PC-3 (cell line): ENCODE measurements around the gene MRPL24. TPM values are rescaled to one million over a fixed set of nuclear protein-coding genes. Genes with fewer than 3 reads are reported as not detected.

Experiments used
- ATAC-seq: fragments of 200-7000 bp; cut with Tn5 transposase; 2 replicates; pipeline ENCODE4 v1.9.1; 2020; ENCODE audit warnings: mild to moderate bottlenecking, moderate library complexity
- BruUV-seq: library from RNA; stranded (reverse); fragments of 400-500 nt; replicated peaks from 2 replicates; lab custom pipeline; 2021; lab: Mats Ljungman, UMichigan
- CTCF ChIA-PET: fragments of 300-600 bp; sonication (Branson Sonifier 250); formaldehyde crosslinking; loops from one replicate; lab custom pipeline; 2022; ENCODE audit warnings: antibody characterized with exemption; lab: Charles Lee
- POLR2A ChIA-PET: fragments of 300-600 bp; sonication (Branson Sonifier 250); formaldehyde crosslinking; loops from one replicate; lab custom pipeline; 2022; ENCODE audit warnings: antibody characterized with exemption; ENCODE audit not compliant: unreplicated experiment; lab: Charles Lee
- DNase-seq: peaks from one replicate; pipeline ENCODE4 v3.0.0-alpha.2; 2015
- H2AFZ ChIP-seq: fragments of 300-600 bp; sonication (generic); 2 replicates; pipeline ENCODE4 v1.6.0; 2016; ENCODE audit warnings: antibody characterized with exemption, low read length
- H3F3A ChIP-seq: fragments of 300-600 bp; sonication (generic); one replicate; pipeline ENCODE4 v1.6.0; 2017; ENCODE audit warnings: antibody characterized with exemption, low read length, control low read depth, mild to moderate bottlenecking; ENCODE audit not compliant: unreplicated experiment
- H3K27ac ChIP-seq: fragments of 300-600 bp; sonication (generic); 2 replicates; pipeline ENCODE4 v1.5.1; 2016; ENCODE audit warnings: mild to moderate bottlenecking, low read length
- H3K27me3 ChIP-seq: fragments of 300-600 bp; sonication (generic); 2 replicates; pipeline ENCODE4 v1.6.1; 2016; ENCODE audit warnings: low read length, mixed read lengths
- H3K36me3 ChIP-seq: fragments of 300-600 bp; sonication (generic); 2 replicates; pipeline ENCODE4 v1.6.1; 2016; ENCODE audit warnings: low read depth, mixed run types, low read length, mixed read lengths
- H3K4me1 ChIP-seq: fragments of 300-600 bp; sonication (generic); 2 replicates; pipeline ENCODE4 v1.5.1; 2016; ENCODE audit warnings: low read length; ENCODE audit not compliant: insufficient read depth
- H3K4me2 ChIP-seq: fragments of 300-600 bp; sonication (generic); 2 replicates; pipeline ENCODE4 v1.6.0; 2016; ENCODE audit warnings: low read length
- H3K4me3 ChIP-seq: fragments of 300-600 bp; sonication (generic); 2 replicates; pipeline ENCODE4 v1.5.1; 2016; ENCODE audit warnings: mild to moderate bottlenecking, low read length, mixed read lengths
- H3K79me2 ChIP-seq: fragments of 300-600 bp; sonication (generic); 2 replicates; pipeline ENCODE4 v1.6.1; 2017; ENCODE audit warnings: low read length, mixed read lengths
- H3K9ac ChIP-seq: fragments of 300-600 bp; sonication (generic); 2 replicates; pipeline ENCODE4 v1.6.0; 2016; ENCODE audit warnings: mild to moderate bottlenecking, low read length
- H3K9me2 ChIP-seq: fragments of 300-600 bp; sonication (generic); replicated peaks from 2 replicates; pipeline ENCODE4 v1.6.1; 2016; ENCODE audit warnings: mixed run types, low read length, mixed read lengths
- H3K9me3 ChIP-seq: fragments of 300-600 bp; sonication (generic); 2 replicates; pipeline ENCODE4 v1.6.1; 2016; ENCODE audit warnings: low read length, mixed read lengths
- H4K20me1 ChIP-seq: fragments of 300-600 bp; sonication (generic); 2 replicates; pipeline ENCODE4 v1.6.1; 2016; ENCODE audit warnings: low read length, mixed read lengths
- CTCF ChIP-seq: fragments of 300-600 bp; sonication (generic); conservative IDR thresholded peaks from 2 replicates; pipeline ENCODE4 v1.5.1; 2017; ENCODE audit warnings: antibody characterized with exemption, low read depth, mild to moderate bottlenecking, low read length
- EZH2 ChIP-seq: fragments of 300-600 bp; sonication (generic); IDR thresholded peaks from one replicate; pipeline ENCODE4 v1.6.1; 2017; ENCODE audit warnings: antibody characterized with exemption, mild to moderate bottlenecking, low read length; ENCODE audit not compliant: unreplicated experiment
- EZH2phosphoT487 ChIP-seq: fragments of 300-600 bp; sonication (generic); IDR thresholded peaks from 2 replicates; pipeline ENCODE4 v1.6.1; 2018; ENCODE audit warnings: mild to moderate bottlenecking, antibody characterized with exemption, low read length, borderline replicate concordance
- intact Hi-C: fragments of 100-400 bp; cut with micrococcal nuclease; formaldehyde crosslinking; loops from 2 replicates; pipeline ENCODE4 v1.9.0; 2023
- total RNA-seq: library from RNA; depleted of rRNA; stranded (reverse); fragments of >200 nt; gene quantifications from 2 replicates; pipeline ENCODE4 v1.2.3, GENCODE V29; 2014

Gene MRPL24
- total RNA-seq, 1 experiment from 2014 or later, result 275 TPM

GRCh38 chr1:156727926-156728598, 12.8 kb downstream of the MRPL24 start, which contains the start of gene METTL25B:
TSS of gene METTL25B (plus strand) at chr1:156728469. CDS start at chr1:156729105, 636 bp downstream.
- H2AFZ ChIP-seq, result peak within 1 kb of the TSS; percentile 87
- peak within 1 kb of the TSS; percentile 97 for H3K9ac ChIP-seq
- DNase-seq (peak; percentile 89), ATAC-seq (peak; percentile 68)
- H3K27ac ChIP-seq, result peak within 1 kb of the TSS; percentile 67
- CTCF ChIA-PET, result interaction anchor here (0.5 to 3.0 kb wide), 7 partner anchors 13 to 227 kb away, joined by 3 to 26 read pairs (median 7); partner anchors contain the start of genes HDGF, MRPL24 and NES
- peaks cover 68% of the 10 kb centered on the region for H3K79me2 ChIP-seq
- H4K20me1 ChIP-seq, result peaks cover 36% of the 10 kb centered on the region
- no peaks in the 10 kb centered on the region for H3K27me3 ChIP-seq
- BruUV-seq, result TSS peak; percentile 62
- peaks cover 27% of the 10 kb centered on the region for H3K4me1 ChIP-seq
- no peaks in the 10 kb centered on the region for H3K9me3 ChIP-seq
- peak within 1 kb of the TSS; percentile 99 for H3K4me2 ChIP-seq
- H3K9me2 ChIP-seq, result no peaks in the 10 kb centered on the region
- intact Hi-C loops, result loop anchor here (1.0 kb wide), 3 partner anchors 13 to 39 kb away; partner anchors contain the start of genes HDGF, MRPL24 and PRCC
- peak within 1 kb of the TSS; percentile 98 for H3K4me3 ChIP-seq
- no peak for TF ChIP-seq CTCF
- no peak for TF ChIP-seq EZH2
- no peak for TF ChIP-seq EZH2phosphoT487
- H3K36me3 ChIP-seq, result peaks cover 24% of the 10 kb centered on the region
- POLR2A ChIA-PET, result interaction anchor here (0.6 to 2.0 kb wide), 7 partner anchors 13 to 1754 kb away, joined by 3 to 28 read pairs (median 5); partner anchors contain the start of genes MRPL24 and PRCC
- peaks cover 4% of the 10 kb centered on the region for H3F3A ChIP-seq

GRCh38 chr1:156727492-156727891, 13.4 kb downstream of the MRPL24 start:
- no peaks in the 10 kb centered on the region for H3K27me3 ChIP-seq
- H3K4me1 ChIP-seq, result peaks cover 27% of the 10 kb centered on the region
- H3K9me2 ChIP-seq, result no peaks in the 10 kb centered on the region
- no peak for DNase-seq
- POLR2A ChIA-PET, result interaction anchor here (0.6 to 2.0 kb wide), 3 partner anchors 13 to 444 kb away, joined by 3 to 28 read pairs (median 5); partner anchors contain the start of gene MRPL24
- H3K27ac ChIP-seq, result peak overlapping the region; percentile 62
- CTCF ChIA-PET, result interaction anchor here (1.4 to 3.0 kb wide), 4 partner anchors 14 to 132 kb away, joined by 5 to 26 read pairs (median 14); partner anchors contain the start of genes HDGF and MRPL24
- peak overlapping the region; percentile 97 for H3K9ac ChIP-seq
- TF ChIP-seq EZH2phosphoT487 (no peak), EZH2 (no peak), CTCF (no peak)
- H3K9me3 ChIP-seq, result no peaks in the 10 kb centered on the region
- H3K36me3 ChIP-seq, result peaks cover 28% of the 10 kb centered on the region
- H4K20me1 ChIP-seq, result peaks cover 38% of the 10 kb centered on the region
- no TSS peak for BruUV-seq
- no peak for ATAC-seq
- peak overlapping the region; percentile 98 for H3K4me3 ChIP-seq
- no peak overlapping the region for H2AFZ ChIP-seq
- H3K79me2 ChIP-seq, result peaks cover 73% of the 10 kb centered on the region
- intact Hi-C loops, result no loop called here
- H3F3A ChIP-seq, result no peaks in the 10 kb centered on the region
- peak overlapping the region; percentile 89 for H3K4me2 ChIP-seq
